PFSK-1 (cell line): Measurements from ENCODE around the gene ATXN1.

Experiments
- FOXP2 ChIP-seq: optimal IDR thresholded peaks from 2 replicates; pipeline ENCODE3; 2011; ENCODE audit warnings: borderline replicate concordance, control low read depth, inconsistent platforms; ENCODE audit not compliant: insufficient read depth; ENCODE audit errors: extremely low read length, extremely low read depth
- POLR2AphosphoS5 ChIP-seq: IDR thresholded peaks from 2 replicates; pipeline ENCODE4 v1.6.1; 2012; ENCODE audit warnings: low read depth, mild to moderate bottlenecking, control low read depth, low read length, moderate library complexity
- SIN3A ChIP-seq: IDR thresholded peaks from 2 replicates; pipeline ENCODE4 v1.6.1; 2012; ENCODE audit warnings: mild to moderate bottlenecking, low read length, moderate library complexity, borderline replicate concordance; ENCODE audit not compliant: insufficient read depth
- TAF1 ChIP-seq: IDR thresholded peaks from 2 replicates; pipeline ENCODE4 v1.6.1; 2012; ENCODE audit warnings: low read length, control low read depth, borderline replicate concordance; ENCODE audit not compliant: insufficient read depth
- TF ChIP-seq, protein P1 (sequence below), 2 experiments: IDR thresholded peaks; 2 replicates each; pipeline versions ENCODE4 v1.6.1 to v1.8.0; 2011 to 2012; ENCODE audit warnings: low read depth in 2 of 2, low read length in 2 of 2, control low read depth in 1 of 2, inconsistent platforms in 1 of 2, mild to moderate bottlenecking in 1 of 2, moderate library complexity in 1 of 2; ENCODE audit not compliant: insufficient read depth in 1 of 2

ATXN1 gene

GRCh38 chr6:16481697-16482399, 279.4 kb downstream of the ATXN1 start:
- TF ChIP-seq TAF1 (no peak), POLR2AphosphoS5 (no peak), SIN3A (no peak), FOXP2 (no peak)
- TF ChIP-seq, protein P1, sequence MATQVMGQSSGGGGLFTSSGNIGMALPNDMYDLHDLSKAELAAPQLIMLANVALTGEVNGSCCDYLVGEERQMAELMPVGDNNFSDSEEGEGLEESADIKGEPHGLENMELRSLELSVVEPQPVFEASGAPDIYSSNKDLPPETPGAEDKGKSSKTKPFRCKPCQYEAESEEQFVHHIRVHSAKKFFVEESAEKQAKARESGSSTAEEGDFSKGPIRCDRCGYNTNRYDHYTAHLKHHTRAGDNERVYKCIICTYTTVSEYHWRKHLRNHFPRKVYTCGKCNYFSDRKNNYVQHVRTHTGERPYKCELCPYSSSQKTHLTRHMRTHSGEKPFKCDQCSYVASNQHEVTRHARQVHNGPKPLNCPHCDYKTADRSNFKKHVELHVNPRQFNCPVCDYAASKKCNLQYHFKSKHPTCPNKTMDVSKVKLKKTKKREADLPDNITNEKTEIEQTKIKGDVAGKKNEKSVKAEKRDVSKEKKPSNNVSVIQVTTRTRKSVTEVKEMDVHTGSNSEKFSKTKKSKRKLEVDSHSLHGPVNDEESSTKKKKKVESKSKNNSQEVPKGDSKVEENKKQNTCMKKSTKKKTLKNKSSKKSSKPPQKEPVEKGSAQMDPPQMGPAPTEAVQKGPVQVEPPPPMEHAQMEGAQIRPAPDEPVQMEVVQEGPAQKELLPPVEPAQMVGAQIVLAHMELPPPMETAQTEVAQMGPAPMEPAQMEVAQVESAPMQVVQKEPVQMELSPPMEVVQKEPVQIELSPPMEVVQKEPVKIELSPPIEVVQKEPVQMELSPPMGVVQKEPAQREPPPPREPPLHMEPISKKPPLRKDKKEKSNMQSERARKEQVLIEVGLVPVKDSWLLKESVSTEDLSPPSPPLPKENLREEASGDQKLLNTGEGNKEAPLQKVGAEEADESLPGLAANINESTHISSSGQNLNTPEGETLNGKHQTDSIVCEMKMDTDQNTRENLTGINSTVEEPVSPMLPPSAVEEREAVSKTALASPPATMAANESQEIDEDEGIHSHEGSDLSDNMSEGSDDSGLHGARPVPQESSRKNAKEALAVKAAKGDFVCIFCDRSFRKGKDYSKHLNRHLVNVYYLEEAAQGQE (IDR thresholded peaks at IDR 0.05; ENCODE audit: insufficient read depth in 1 of 2, low read depth in 2 of 2, low read length in 2 of 2), result no peak

GRCh38 chr6:16480763-16481560, 280.3 kb downstream of the ATXN1 start:
- TF ChIP-seq FOXP2 (no peak), TAF1 (no peak), POLR2AphosphoS5 (no peak), SIN3A (no peak)
- TF ChIP-seq, protein P1 (IDR thresholded peaks at IDR 0.05; ENCODE audit: insufficient read depth in 1 of 2, low read depth in 2 of 2, low read length in 2 of 2), result no peak

DNA sequence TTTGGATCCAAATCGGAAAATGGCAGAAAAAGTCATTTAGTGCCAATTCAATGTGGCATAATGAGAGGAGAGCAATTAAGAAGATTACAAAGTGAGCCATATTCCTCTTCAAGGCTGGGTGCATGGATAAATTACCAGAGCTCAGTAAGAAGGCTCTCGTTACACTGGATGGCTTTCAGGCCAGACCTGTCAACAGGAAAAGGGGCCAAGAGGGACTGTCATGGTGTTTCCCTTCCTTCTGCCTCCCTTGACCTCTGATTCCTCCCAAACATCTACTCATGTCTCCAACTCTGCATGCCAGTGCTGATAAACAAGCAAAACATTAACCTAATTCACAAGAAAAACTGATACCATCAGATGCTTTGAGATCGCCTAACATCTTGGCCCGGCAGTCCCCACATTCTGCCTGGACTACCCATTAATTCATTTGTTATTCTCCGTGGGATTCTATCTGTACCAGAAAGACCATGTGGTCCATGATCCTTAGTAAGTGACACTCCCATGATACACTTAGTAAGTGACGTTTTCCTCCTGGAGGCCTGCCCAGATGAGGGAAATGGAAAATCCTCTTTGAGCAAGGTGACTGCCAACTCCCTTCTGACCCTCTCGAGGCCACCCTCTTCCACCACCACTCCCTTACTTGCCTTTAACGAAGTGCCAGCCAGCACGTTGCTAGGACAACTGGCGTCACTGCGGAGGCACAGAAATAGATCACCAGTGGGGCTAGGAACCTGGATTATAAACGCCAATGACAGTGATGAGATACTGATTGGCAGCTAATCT, 283.7 kb downstream of the ATXN1 start:
- TF ChIP-seq SIN3A (no peak), POLR2AphosphoS5 (no peak), TAF1 (no peak), FOXP2 (no peak)
- TF ChIP-seq, protein P1 (IDR thresholded peaks at IDR 0.05; ENCODE audit: insufficient read depth in 1 of 2, low read depth in 2 of 2, low read length in 2 of 2), result no peak

DNA sequence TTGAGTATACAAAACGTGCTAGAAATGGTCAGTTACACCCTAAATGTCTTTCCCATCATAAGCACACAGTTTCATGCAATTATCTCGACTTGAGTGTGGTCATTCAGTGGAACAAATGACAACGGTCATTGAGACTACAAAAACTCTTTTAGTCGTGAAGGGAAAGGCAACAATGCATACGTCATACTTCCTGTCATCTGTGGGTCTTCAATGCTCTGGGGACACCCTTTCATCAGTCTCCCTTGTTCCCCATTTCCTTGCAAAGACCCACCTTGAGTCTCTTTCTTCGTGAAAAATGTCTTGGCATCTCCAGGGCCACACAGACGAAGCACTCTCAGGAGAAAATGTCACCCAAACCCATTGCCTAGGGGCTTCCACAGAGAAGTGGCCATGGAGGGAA, 284.4 kb downstream of the ATXN1 start:
- no peak for TF ChIP-seq FOXP2
- no peak for TF ChIP-seq SIN3A
- TF ChIP-seq TAF1, result no peak
- TF ChIP-seq, protein P1 (IDR thresholded peaks at IDR 0.05; ENCODE audit: insufficient read depth in 1 of 2, low read depth in 2 of 2, low read length in 2 of 2), result no peak
- TF ChIP-seq POLR2AphosphoS5, result no peak
